Measurements from ENCODE around the gene ARHGAP24. TPM values are rescaled to one million over a fixed set of nuclear protein-coding genes. Genes with fewer than 3 reads are reported as not detected.

The ARHGAP24 gene
- total RNA-seq, 2 donors from 2014 or later = 66.8 to 85.6 TPM

DNA sequence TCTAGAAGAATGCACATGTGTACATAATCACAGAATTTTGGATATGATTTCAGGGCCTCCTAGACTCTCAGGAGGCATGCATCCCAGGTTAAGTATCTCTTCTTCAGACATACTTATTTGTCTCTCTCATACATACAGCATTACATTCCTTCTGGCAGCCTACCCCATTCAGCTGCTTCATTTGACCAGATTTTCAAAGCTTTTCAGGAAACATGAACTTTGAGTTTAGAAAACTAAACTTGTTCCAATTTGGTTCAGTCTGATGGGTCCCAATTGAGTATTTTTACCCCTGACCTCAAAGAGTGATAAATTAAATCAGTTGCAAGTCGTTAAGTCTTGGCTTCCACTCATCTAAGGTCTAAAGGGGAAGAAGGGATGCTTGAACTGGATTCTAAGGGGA is 330.9 kb downstream of the ARHGAP24 start:
- Histone ChIP-seq H3K4me1 (ENCODE audit: control insufficient read depth, insufficient read depth, low read length) (peaks cover 7% of the 10 kb centered on the region), H3K27me3 (ENCODE audit: control insufficient read depth, insufficient read depth, low read length, poor library complexity, severe bottlenecking) (no peaks in the 10 kb centered on the region), H3K9me3 (ENCODE audit: control insufficient read depth, low read length) (no peaks in the 10 kb centered on the region), H3K36me3 (ENCODE audit: control insufficient read depth, insufficient read depth, low read length) (no peaks in the 10 kb centered on the region), H3K4me3 (ENCODE audit: low read length) (no peak overlapping the region), H3K9ac (ENCODE audit: extremely low read depth, low read length, poor library complexity, severe bottlenecking) (no peak overlapping the region), H3K27ac (ENCODE audit: low read depth, low read length) (no peak overlapping the region)
- DNase-seq = no peak
- TF ChIP-seq, protein P1, sequence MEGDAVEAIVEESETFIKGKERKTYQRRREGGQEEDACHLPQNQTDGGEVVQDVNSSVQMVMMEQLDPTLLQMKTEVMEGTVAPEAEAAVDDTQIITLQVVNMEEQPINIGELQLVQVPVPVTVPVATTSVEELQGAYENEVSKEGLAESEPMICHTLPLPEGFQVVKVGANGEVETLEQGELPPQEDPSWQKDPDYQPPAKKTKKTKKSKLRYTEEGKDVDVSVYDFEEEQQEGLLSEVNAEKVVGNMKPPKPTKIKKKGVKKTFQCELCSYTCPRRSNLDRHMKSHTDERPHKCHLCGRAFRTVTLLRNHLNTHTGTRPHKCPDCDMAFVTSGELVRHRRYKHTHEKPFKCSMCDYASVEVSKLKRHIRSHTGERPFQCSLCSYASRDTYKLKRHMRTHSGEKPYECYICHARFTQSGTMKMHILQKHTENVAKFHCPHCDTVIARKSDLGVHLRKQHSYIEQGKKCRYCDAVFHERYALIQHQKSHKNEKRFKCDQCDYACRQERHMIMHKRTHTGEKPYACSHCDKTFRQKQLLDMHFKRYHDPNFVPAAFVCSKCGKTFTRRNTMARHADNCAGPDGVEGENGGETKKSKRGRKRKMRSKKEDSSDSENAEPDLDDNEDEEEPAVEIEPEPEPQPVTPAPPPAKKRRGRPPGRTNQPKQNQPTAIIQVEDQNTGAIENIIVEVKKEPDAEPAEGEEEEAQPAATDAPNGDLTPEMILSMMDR (conservative IDR thresholded peaks at IDR 0.05) = no peak
- H3K9me3 Mint-ChIP-seq = no peaks in the 10 kb centered on the region
- no peaks in the 10 kb centered on the region for H3K36me3 Mint-ChIP-seq (ENCODE audit: low read depth)
- peaks cover 25% of the 10 kb centered on the region for H3K27me3 Mint-ChIP-seq (ENCODE audit: insufficient read depth)
- no peak overlapping the region for H3K27ac Mint-ChIP-seq
- H3K4me1 Mint-ChIP-seq = peaks cover 22% of the 10 kb centered on the region
- H3K4me3 Mint-ChIP-seq = no peak overlapping the region
- WGBS, 2 experiments (ENCODE audit: insufficient coverage in 1 of 2, insufficient read length in 1 of 2) = 89 to 100% methylated on average over 1 of the region's 1 CpG

DNA sequence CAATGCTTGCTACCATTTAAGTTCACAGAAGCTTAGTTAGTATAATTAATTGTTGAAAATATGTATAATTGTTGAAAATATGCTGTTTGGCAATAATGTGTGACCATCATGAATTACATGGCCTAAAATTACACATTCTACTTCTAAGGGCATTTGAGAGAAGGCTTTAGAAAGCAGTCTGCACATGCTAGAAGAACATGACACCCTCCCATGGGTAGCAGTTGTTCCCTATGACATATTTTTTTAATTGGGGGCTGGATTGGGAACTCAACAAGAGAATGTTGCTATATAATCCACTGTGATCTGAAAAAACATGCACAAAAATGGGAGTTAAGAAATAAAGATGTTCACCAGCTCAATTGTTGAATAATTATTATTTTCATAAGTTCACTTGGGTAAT is 331.4 kb downstream of the ARHGAP24 start:
- Mint-ChIP-seq H3K27me3 (ENCODE audit: insufficient read depth) (peaks cover 25% of the 10 kb centered on the region), H3K36me3 (ENCODE audit: low read depth) (no peaks in the 10 kb centered on the region), H3K4me1 (peaks cover 22% of the 10 kb centered on the region), H3K27ac (no peak overlapping the region), H3K9me3 (no peaks in the 10 kb centered on the region), H3K4me3 (no peak overlapping the region)
- no peak for DNase-seq
- H3K27me3 ChIP-seq (ENCODE audit: control insufficient read depth, insufficient read depth, low read length, poor library complexity, severe bottlenecking) = no peaks in the 10 kb centered on the region
- H3K4me1 ChIP-seq (ENCODE audit: control insufficient read depth, insufficient read depth, low read length) = peaks cover 7% of the 10 kb centered on the region
- no peak overlapping the region for H3K27ac ChIP-seq (ENCODE audit: low read depth, low read length)
- H3K36me3 ChIP-seq (ENCODE audit: control insufficient read depth, insufficient read depth, low read length) = no peaks in the 10 kb centered on the region
- H3K9me3 ChIP-seq (ENCODE audit: control insufficient read depth, low read length) = no peaks in the 10 kb centered on the region
- no peak overlapping the region for H3K9ac ChIP-seq (ENCODE audit: extremely low read depth, low read length, poor library complexity, severe bottlenecking)
- TF ChIP-seq, protein P1 (conservative IDR thresholded peaks at IDR 0.05) = no peak
- no peak overlapping the region for H3K4me3 ChIP-seq (ENCODE audit: low read length)

DNA sequence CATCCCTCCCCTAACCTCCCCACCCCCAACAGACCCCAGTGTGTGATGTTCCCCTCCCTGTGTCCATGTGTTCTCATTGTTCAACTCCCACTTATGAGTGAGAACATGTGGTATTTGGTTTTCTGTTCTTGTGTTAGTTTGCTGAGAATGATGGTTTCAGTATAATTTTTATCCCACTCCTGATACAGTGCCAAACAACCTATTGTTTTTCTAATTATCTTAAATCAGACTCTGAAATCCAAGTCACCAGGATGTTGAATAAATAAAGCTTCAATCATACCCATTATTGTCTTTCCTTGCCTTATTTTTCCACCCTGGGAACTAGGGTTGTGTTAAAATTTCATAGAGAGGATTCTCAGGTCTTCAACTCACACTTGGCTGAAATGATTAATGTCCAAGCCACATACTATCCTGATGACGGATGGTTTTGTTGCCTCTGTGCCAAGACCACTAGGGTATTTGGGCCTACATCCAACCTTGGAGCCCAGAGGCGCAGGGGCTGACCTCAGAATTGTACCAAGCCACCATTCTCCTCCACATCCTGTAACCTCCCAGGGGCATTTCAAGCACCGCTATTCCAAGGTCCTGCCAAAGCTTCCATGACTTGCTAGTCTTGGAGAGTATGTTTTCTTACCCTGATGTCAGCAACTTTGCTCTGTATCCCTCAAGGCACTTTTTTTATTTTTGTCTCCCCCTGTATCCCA is 332.4 kb downstream of the ARHGAP24 start:
- TF ChIP-seq, protein P1 (conservative IDR thresholded peaks at IDR 0.05) = no peak
- WGBS, 2 experiments (ENCODE audit: insufficient coverage in 1 of 2, insufficient read length in 1 of 2) = 94 to 100% methylated on average over 1 to 3 of the region's 3 CpGs
- no peaks in the 10 kb centered on the region for H3K9me3 Mint-ChIP-seq
- H3K4me3 ChIP-seq (ENCODE audit: low read length) = no peak overlapping the region
- no peaks in the 10 kb centered on the region for H3K36me3 ChIP-seq (ENCODE audit: control insufficient read depth, insufficient read depth, low read length)
- H3K9ac ChIP-seq (ENCODE audit: extremely low read depth, low read length, poor library complexity, severe bottlenecking) = no peak overlapping the region
- H3K4me1 Mint-ChIP-seq = peaks cover 22% of the 10 kb centered on the region
- H3K9me3 ChIP-seq (ENCODE audit: control insufficient read depth, low read length) = no peaks in the 10 kb centered on the region
- DNase-seq = no peak
- no peaks in the 10 kb centered on the region for H3K36me3 Mint-ChIP-seq (ENCODE audit: low read depth)
- H3K27ac Mint-ChIP-seq = no peak overlapping the region
- H3K4me1 ChIP-seq (ENCODE audit: control insufficient read depth, insufficient read depth, low read length) = peaks cover 7% of the 10 kb centered on the region
- H3K27me3 Mint-ChIP-seq (ENCODE audit: insufficient read depth) = peaks cover 17% of the 10 kb centered on the region
- H3K4me3 Mint-ChIP-seq = no peak overlapping the region
- no peak overlapping the region for H3K27ac ChIP-seq (ENCODE audit: low read depth, low read length)
- no peaks in the 10 kb centered on the region for H3K27me3 ChIP-seq (ENCODE audit: control insufficient read depth, insufficient read depth, low read length, poor library complexity, severe bottlenecking)

Data from endodermal cell (in vitro differentiated cells).